Tibial artery (tissue), 4 donors: Measurements from ENCODE around the gene ETNK2.

Source experiments
- DNase-seq, 2 donors: peaks; one replicate each; pipeline ENCODE4 v3.0.0-alpha.2; 2019
- H3K27ac ChIP-seq, 2 donors: fragments of 200-600 bp; sonication (generic) in 1 of 2; 1 replicate in 1 of 2; 2 replicates in 1 of 2; pipeline ENCODE4 v1.5.1; 2018 to 2019; ENCODE audit warnings: mild to moderate bottlenecking in 1 of 2
- H3K27me3 ChIP-seq, 2 donors: fragments of 200-600 bp; sonication (generic) in 1 of 2; one replicate each; pipeline versions ENCODE4 v1.5.1 to v1.6.0; 2016 to 2019
- H3K36me3 ChIP-seq, 3 donors: fragments of 200-600 bp; sonication (generic) in 2 of 3; one replicate each; pipeline ENCODE4 v1.5.1; 2016 to 2019; ENCODE audit warnings: mild to moderate bottlenecking in 2 of 3
- H3K4me1 ChIP-seq, 4 donors: fragments of 200-600 bp; sonication (generic) in 2 of 4; 1 replicate in 3 of 4; 2 replicates in 1 of 4; pipeline ENCODE4 v1.5.1; 2016 to 2019
- H3K4me3 ChIP-seq, 2 donors: fragments of 200-600 bp; sonication (generic) in 1 of 2; 1 replicate in 1 of 2; 2 replicates in 1 of 2; pipeline ENCODE4 v1.5.1; 2018 to 2019; ENCODE audit warnings: mild to moderate bottlenecking in 2 of 2
- H3K9me3 ChIP-seq, 3 donors: fragments of 200-600 bp; sonication (generic) in 1 of 3; one replicate each; pipeline ENCODE4 v1.5.1; 2016 to 2019
- CTCF ChIP-seq, 2 experiments: fragments of 200-600 bp in 1 of 2; fragments of 450-650 bp in 1 of 2; IDR thresholded peaks; one replicate each; pipeline ENCODE4 v1.5.1; 2017 to 2019; ENCODE audit warnings: antibody characterized with exemption in 2 of 2, mild to moderate bottlenecking in 1 of 2, moderate library complexity in 1 of 2
- intact Hi-C: fragments of 100-400 bp; cut with DNase I; formaldehyde crosslinking; loops from one replicate; pipeline ENCODE4 v1.15.0; 2023; ENCODE audit warnings: low total_unique reads

The ETNK2 gene

GRCh38 chr1:204172404-204173029 is 20.7 kb upstream of the ETNK2 start:
- H3K4me3 ChIP-seq = no peak overlapping the region
- DNase-seq = no peak

DNA sequence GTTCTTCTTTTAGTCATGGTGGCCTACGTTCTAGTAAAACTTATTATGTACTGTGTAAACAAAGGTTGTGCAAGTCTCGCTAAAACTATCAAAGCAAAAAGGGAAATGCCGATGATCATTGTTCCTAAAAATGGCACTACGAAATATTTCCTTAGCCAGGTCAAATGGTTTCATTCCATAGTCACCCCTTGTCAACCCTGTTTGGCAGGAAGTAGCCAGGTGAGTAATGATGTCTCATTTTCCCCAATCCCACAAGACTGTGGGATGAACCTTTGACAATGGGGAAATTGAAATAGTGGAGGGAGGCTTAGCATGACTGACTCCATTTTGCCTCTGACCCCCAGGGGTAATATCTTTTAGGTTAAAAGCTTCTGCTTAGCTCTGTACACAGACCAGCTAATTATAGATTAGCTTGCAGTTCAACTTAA is 19.9 kb upstream of the ETNK2 start:
- no peak for TF ChIP-seq CTCF (IDR thresholded peaks at IDR 0.05)
- peaks cover 0 to 19% (median 11%) of the 10 kb centered on the region in 3 donors for H3K9me3 ChIP-seq
- H3K4me1 ChIP-seq = no peaks in the 10 kb centered on the region
- H3K27ac ChIP-seq = no peak overlapping the region
- H3K36me3 ChIP-seq = no peaks in the 10 kb centered on the region
- intact Hi-C loops = no loop called here
- peaks cover 0 to 22% of the 10 kb centered on the region in 2 donors for H3K27me3 ChIP-seq
- DNase-seq = no peak
- no peak overlapping the region for H3K4me3 ChIP-seq

More at GRCh38 chr1:204172404-204173029, 20.7 kb upstream of the ETNK2 start:
- H3K27ac ChIP-seq = no peak overlapping the region
- H3K36me3 ChIP-seq = no peaks in the 10 kb centered on the region
- no peaks in the 10 kb centered on the region for H3K4me1 ChIP-seq
- H3K9me3 ChIP-seq = peaks cover 0 to 19% (median 11%) of the 10 kb centered on the region in 3 donors
- H3K27me3 ChIP-seq = peaks cover 0 to 26% of the 10 kb centered on the region in 2 donors
- TF ChIP-seq CTCF (IDR thresholded peaks at IDR 0.05) = no peak
- intact Hi-C loops = no loop called here

DNA sequence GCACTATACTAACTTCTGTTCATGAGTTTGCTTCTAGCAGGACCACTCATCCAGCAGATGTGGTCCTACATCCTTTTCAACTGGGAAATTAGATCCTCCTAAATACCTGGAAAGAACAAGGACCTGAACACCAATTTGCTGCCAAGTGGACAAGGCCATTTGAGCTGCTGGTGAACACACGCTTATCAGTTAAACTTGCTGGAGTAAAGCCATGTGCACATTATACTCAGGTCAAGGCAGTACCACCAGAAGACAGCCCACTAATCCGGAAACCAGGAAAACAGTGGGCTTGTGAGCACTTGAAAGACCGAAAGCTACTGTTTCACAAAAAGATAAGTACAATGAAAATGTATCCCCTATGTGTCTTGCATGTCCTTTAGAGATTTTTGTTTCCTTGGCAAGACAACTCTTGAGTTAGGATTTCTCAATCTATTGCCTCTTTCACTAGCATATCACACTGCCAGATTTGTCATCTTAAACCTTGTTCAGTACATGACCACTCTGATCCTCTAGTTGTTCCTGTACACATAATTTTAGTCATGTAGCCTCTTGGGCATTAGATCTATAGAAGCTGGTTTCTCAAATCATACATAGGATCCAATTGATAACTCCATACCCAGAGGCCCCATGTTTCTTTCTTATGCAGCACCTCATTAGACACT is 18.8 kb upstream of the ETNK2 start:
- no peak for TF ChIP-seq CTCF (IDR thresholded peaks at IDR 0.05)
- peaks cover 0 to 22% of the 10 kb centered on the region in 2 donors for H3K27me3 ChIP-seq
- H3K27ac ChIP-seq = no peak overlapping the region
- no peaks in the 10 kb centered on the region for H3K36me3 ChIP-seq
- H3K4me1 ChIP-seq = no peaks in the 10 kb centered on the region
- intact Hi-C loops = no loop called here
- H3K9me3 ChIP-seq = peaks cover 0 to 19% (median 11%) of the 10 kb centered on the region in 3 donors
- DNase-seq = no peak
- no peak overlapping the region for H3K4me3 ChIP-seq

DNA sequence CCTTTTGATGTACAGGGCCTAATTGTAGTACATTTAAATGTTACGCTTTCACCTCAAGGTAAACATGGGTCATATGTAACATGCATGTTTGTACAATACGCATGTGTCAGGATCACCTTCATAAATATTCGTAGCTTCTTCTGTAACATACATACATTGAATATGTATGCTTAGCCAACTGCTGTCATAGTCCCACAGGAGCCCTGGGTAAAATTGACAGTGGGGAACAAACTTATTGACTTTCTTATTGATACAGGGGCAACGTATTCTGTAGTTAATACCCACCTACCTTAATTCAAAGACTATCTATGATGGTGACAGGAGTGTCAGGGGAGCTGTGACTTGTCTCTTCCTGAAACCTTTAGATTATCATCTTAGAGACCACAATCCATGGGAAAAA is 18.0 kb upstream of the ETNK2 start:
- Histone ChIP-seq H3K36me3 (no peaks in the 10 kb centered on the region), H3K27me3 (peaks cover 0 to 16% of the 10 kb centered on the region in 2 donors), H3K9me3 (peaks cover 0 to 19% (median 11%) of the 10 kb centered on the region in 3 donors), H3K4me3 (no peak overlapping the region), H3K27ac (no peak overlapping the region), H3K4me1 (no peaks in the 10 kb centered on the region)
- TF ChIP-seq CTCF (IDR thresholded peaks at IDR 0.05) = no peak
- intact Hi-C loops = no loop called here
- no peak for DNase-seq

DNA sequence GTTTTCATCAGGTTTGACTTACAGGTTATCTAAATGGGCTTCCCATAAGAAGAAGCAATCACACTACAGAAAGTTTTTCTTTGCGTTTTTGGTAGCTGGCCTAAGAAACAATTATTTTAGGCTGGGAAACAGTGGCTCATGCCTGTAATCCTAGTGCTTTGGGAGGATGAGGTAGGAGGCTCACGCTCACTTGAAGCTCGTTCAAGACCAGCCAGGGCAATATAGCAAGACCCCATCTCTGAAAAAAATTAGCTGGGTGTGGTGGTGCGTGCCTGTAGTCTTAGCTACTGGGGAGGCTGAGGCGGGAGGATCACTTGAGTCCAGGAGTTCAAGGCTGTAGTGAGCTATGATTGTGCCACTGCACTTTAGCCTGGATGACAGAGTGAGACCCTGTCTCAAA is 15.9 kb upstream of the ETNK2 start:
- DNase-seq = no peak
- no peak for TF ChIP-seq CTCF (IDR thresholded peaks at IDR 0.05)
- Histone ChIP-seq H3K27me3 (peaks cover 0 to 28% of the 10 kb centered on the region in 2 donors), H3K4me3 (no peak overlapping the region), H3K27ac (no peak overlapping the region), H3K9me3 (peaks cover 0 to 19% (median 11%) of the 10 kb centered on the region in 3 donors), H3K4me1 (no peaks in the 10 kb centered on the region), H3K36me3 (no peaks in the 10 kb centered on the region)
- intact Hi-C loops = no loop called here
